Measurements from ENCODE around the gene RPS2. TPM values are rescaled to one million over a fixed set of nuclear protein-coding genes. Genes with fewer than 3 reads are reported as not detected.
"Not testable (repeated sequence)": the region's sequence is repeated elsewhere in the genome, so short reads cannot be mapped to it uniquely, and the experiment has no call there.

RPS2 gene
- polyA plus RNA-seq (ENCODE audit: insufficient read length): 3,325 TPM

GRCh38 chr16:1964506-1965395 is at the start of gene RPS2:
TSS of gene RPS2 (minus strand) at chr16:1964826. CDS start at chr16:1964625, 201 bp downstream.
- peak; percentile 96 for DNase-seq (ENCODE audit: low read depth)

- no peak for DNase-seq (ENCODE audit: low read depth)
Measured at GRCh38 chr16:2013527-2013926, 48.9 kb upstream of the RPS2 start.

- not testable (repeated sequence) for DNase-seq (ENCODE audit: low read depth)
Measured at GRCh38 chr16:2011726-2012125, 47.1 kb upstream of the RPS2 start.

GRCh38 chr16:2009791-2010510 is 45.3 kb upstream of the RPS2 start, which contains the start of gene ZNF598:
TSS of gene ZNF598 (minus strand) at chr16:2009821.
- DNase-seq (ENCODE audit: low read depth): peak; percentile 66

- no peak for DNase-seq (ENCODE audit: low read depth)
Measured at GRCh38 chr16:2009164-2009711, 44.6 kb upstream of the RPS2 start.

GRCh38 chr16:2008631-2009163 is 44.1 kb upstream of the RPS2 start:
- no peak for DNase-seq (ENCODE audit: low read depth)

GRCh38 chr16:2008009-2008526 is 43.4 kb upstream of the RPS2 start:
- no peak for DNase-seq (ENCODE audit: low read depth)

- DNase-seq (ENCODE audit: low read depth): no peak
Measured at GRCh38 chr16:2007081-2007836, 42.6 kb upstream of the RPS2 start.

- DNase-seq (ENCODE audit: low read depth): no peak
Measured at GRCh38 chr16:2006317-2006716, 41.7 kb upstream of the RPS2 start.

- no peak for DNase-seq (ENCODE audit: low read depth)
Measured at GRCh38 chr16:2005646-2006045, 41.0 kb upstream of the RPS2 start.

- DNase-seq (ENCODE audit: low read depth): no peak
Measured at GRCh38 chr16:2004795-2005517, 40.3 kb upstream of the RPS2 start.

- DNase-seq (ENCODE audit: low read depth): peak; percentile 39
Measured at GRCh38 chr16:2003827-2004641, 39.4 kb upstream of the RPS2 start.

- DNase-seq (ENCODE audit: low read depth): no peak
Measured at GRCh38 chr16:2003231-2003826, 38.7 kb upstream of the RPS2 start.

- DNase-seq (ENCODE audit: low read depth): no peak
Measured at GRCh38 chr16:2002406-2003230, 38.0 kb upstream of the RPS2 start.

GRCh38 chr16:2001456-2002355 is 37.1 kb upstream of the RPS2 start:
- no peak for DNase-seq (ENCODE audit: low read depth)

- DNase-seq (ENCODE audit: low read depth): no peak
Measured at GRCh38 chr16:2001035-2001434, 36.4 kb upstream of the RPS2 start.

- no peak for DNase-seq (ENCODE audit: low read depth)
Measured at GRCh38 chr16:1999866-2000514, 35.4 kb upstream of the RPS2 start.

Measured in forelimb muscle (tissue), 1 donor.